Neural progenitor cell (in vitro differentiated cells): Measurements from ENCODE around the gene ANKMY1. TPM values are rescaled to one million over a fixed set of nuclear protein-coding genes. Genes with fewer than 3 reads are reported as not detected.
A peak's percentile ranks its signal among the peaks of the same experiment; 100 is the strongest.

Experiments
- DNase-seq: peaks from one replicate; pipeline ENCODE4 v3.0.0-alpha.2; 2016; ENCODE audit warnings: low spot score
- H2AFZ ChIP-seq: fragments of 200-600 bp; sonication (generic); replicated peaks from 2 replicates; pipeline ENCODE4 v1.6.1; 2016; ENCODE audit warnings: antibody characterized with exemption
- H3F3A ChIP-seq: fragments of 200-600 bp; sonication (generic); 2 replicates; pipeline ENCODE4 v1.6.1; 2016; ENCODE audit warnings: antibody characterized with exemption, low read depth
- H3K27ac ChIP-seq: fragments of 200-600 bp; sonication (generic); 2 replicates; pipeline ENCODE4 v1.5.1; 2016; ENCODE audit warnings: mild to moderate bottlenecking
- H3K27me3 ChIP-seq: fragments of 200-600 bp; sonication (generic); 2 replicates; pipeline ENCODE4 v1.6.1; 2016; ENCODE audit warnings: mild to moderate bottlenecking, moderate library complexity
- H3K36me3 ChIP-seq: fragments of 200-600 bp; sonication (generic); 2 replicates; pipeline ENCODE4 v1.5.1; 2016
- H3K4me1 ChIP-seq: fragments of 200-600 bp; sonication (generic); 2 replicates; pipeline ENCODE4 v1.6.1; 2016; ENCODE audit warnings: mixed run types
- H3K4me2 ChIP-seq: fragments of 200-600 bp; sonication (generic); 2 replicates; pipeline ENCODE4 v1.6.1; 2016
- H3K4me3 ChIP-seq: fragments of 200-600 bp; sonication (generic); 2 replicates; pipeline ENCODE4 v1.5.1; 2016
- H3K79me2 ChIP-seq: fragments of 200-600 bp; sonication (generic); 2 replicates; pipeline ENCODE4 v1.6.1; 2016; ENCODE audit warnings: low read depth
- H3K9ac ChIP-seq: fragments of 200-600 bp; sonication (generic); 2 replicates; pipeline ENCODE4 v1.6.1; 2016
- H3K9me3 ChIP-seq: fragments of 200-600 bp; sonication (generic); 2 replicates; pipeline ENCODE4 v1.5.1; 2016; ENCODE audit warnings: low read depth
- H4K20me1 ChIP-seq: fragments of 200-600 bp; sonication (generic); 2 replicates; pipeline ENCODE4 v1.6.1; 2016; ENCODE audit warnings: low read depth
- H3K27ac Mint-ChIP-seq: 3 replicates; pipeline ENCODE4 v1.8.0; 2021; ENCODE audit warnings: mixed read lengths
- H3K27me3 Mint-ChIP-seq: 2 replicates; pipeline ENCODE4 v1.8.0; 2022; ENCODE audit warnings: low read depth, mild to moderate bottlenecking, inconsistent platforms, moderate library complexity, mixed read lengths; ENCODE audit not compliant: insufficient read depth
- H3K36me3 Mint-ChIP-seq: 3 replicates; pipeline ENCODE4 v1.8.0; 2021; ENCODE audit warnings: mixed read lengths
- H3K4me1 Mint-ChIP-seq: 3 replicates; pipeline ENCODE4 v1.8.0; 2021; ENCODE audit warnings: mixed read lengths
- H3K4me3 Mint-ChIP-seq: 3 replicates; pipeline ENCODE4 v1.8.0; 2021; ENCODE audit warnings: mild to moderate bottlenecking, moderate library complexity, mixed read lengths
- H3K9me3 Mint-ChIP-seq: 3 replicates; pipeline ENCODE4 v1.8.0; 2020; ENCODE audit warnings: mixed read lengths
- CTCF ChIP-seq: fragments of 200-600 bp; sonication (generic); IDR thresholded peaks from 2 replicates; pipeline ENCODE4 v1.5.1; 2017; ENCODE audit warnings: antibody characterized with exemption, mild to moderate bottlenecking
- EZH2 ChIP-seq: fragments of 200-600 bp; sonication (generic); IDR thresholded peaks from 2 replicates; pipeline ENCODE4 v1.6.1; 2017; ENCODE audit warnings: antibody characterized with exemption, mild to moderate bottlenecking, moderate library complexity
- EZH2phosphoT487 ChIP-seq: fragments of 200-600 bp; sonication (generic); IDR thresholded peaks from 2 replicates; pipeline ENCODE4 v1.6.1; 2017; ENCODE audit warnings: antibody characterized with exemption
- total RNA-seq: library from RNA; depleted of rRNA; stranded (reverse); fragments of >200 nt; gene quantifications from 2 replicates; pipeline ENCODE4 v1.2.3, GENCODE V29; 2015; ENCODE audit warnings: low replicate concordance

ANKMY1 gene
- total RNA-seq, 1 donor from 2014 or later, result 4.2 TPM

GRCh38 chr2:240561325-240561971 is 3.7 kb upstream of the ANKMY1 start:
- Mint-ChIP-seq H3K4me1 (peaks cover 35% of the 10 kb centered on the region), H3K4me3 (peak overlapping the region; percentile 90), H3K27me3 (peaks cover 4% of the 10 kb centered on the region), H3K27ac (peak overlapping the region; percentile 48), H3K9me3 (no peaks in the 10 kb centered on the region), H3K36me3 (no peaks in the 10 kb centered on the region)
- Histone ChIP-seq H3K4me2 (peak overlapping the region; percentile 87), H2AFZ (peak overlapping the region; percentile 70), H3K27ac (no peak overlapping the region), H3K36me3 (no peaks in the 10 kb centered on the region), H3K27me3 (peaks cover 36% of the 10 kb centered on the region), H3K4me1 (peaks cover 8% of the 10 kb centered on the region), H3K9ac (peak overlapping the region; percentile 57), H4K20me1 (peaks cover 30% of the 10 kb centered on the region), H3K79me2 (peaks cover 11% of the 10 kb centered on the region), H3K9me3 (no peaks in the 10 kb centered on the region), H3K4me3 (peak overlapping the region; percentile 71), H3F3A (peaks cover 20% of the 10 kb centered on the region)
- no peak for DNase-seq
- TF ChIP-seq EZH2phosphoT487 (no peak), EZH2 (no peak), CTCF (no peak)

GRCh38 chr2:240560480-240561324 is 2.9 kb upstream of the ANKMY1 start:
- Histone ChIP-seq H4K20me1 (peaks cover 30% of the 10 kb centered on the region), H3K9me3 (no peaks in the 10 kb centered on the region), H3K4me3 (peak overlapping the region; percentile 71), H3K36me3 (no peaks in the 10 kb centered on the region), H3K79me2 (peaks cover 11% of the 10 kb centered on the region), H3K27ac (no peak overlapping the region), H3F3A (peaks cover 20% of the 10 kb centered on the region), H3K4me2 (peak overlapping the region; percentile 87), H3K4me1 (peaks cover 3% of the 10 kb centered on the region), H3K27me3 (peaks cover 34% of the 10 kb centered on the region), H2AFZ (peak overlapping the region; percentile 70), H3K9ac (peak overlapping the region; percentile 57)
- no peaks in the 10 kb centered on the region for H3K36me3 Mint-ChIP-seq
- H3K4me1 Mint-ChIP-seq, result peaks cover 33% of the 10 kb centered on the region
- TF ChIP-seq EZH2phosphoT487 (no peak), CTCF (peak; percentile 37)
- DNase-seq, result peak; percentile 100
- peak overlapping the region; percentile 90 for H3K4me3 Mint-ChIP-seq
- H3K9me3 Mint-ChIP-seq, result no peaks in the 10 kb centered on the region
- H3K27ac Mint-ChIP-seq, result peak overlapping the region; percentile 48
- peaks cover 4% of the 10 kb centered on the region for H3K27me3 Mint-ChIP-seq

DNA sequence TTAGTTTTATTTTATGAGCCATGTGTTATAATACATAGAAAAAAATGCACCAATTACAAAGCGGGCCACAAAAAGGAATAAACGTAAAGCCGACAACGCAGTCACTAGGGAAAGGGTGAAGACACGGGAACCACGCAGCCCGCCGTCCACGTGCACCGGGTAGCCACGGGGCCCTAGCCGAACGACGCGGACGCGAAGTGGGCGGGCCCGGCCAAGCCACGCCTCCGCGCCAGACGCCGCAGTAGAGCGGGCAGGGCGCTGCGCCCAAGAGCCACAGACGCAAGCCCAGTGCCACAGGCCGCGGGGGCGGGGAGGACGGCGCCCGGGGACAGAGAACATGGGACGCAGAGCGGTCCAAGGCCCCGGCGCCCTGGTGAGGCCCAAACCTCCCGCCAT is 2.3 kb upstream of the ANKMY1 start, which contains the start of gene DUSP28:
Gene DUSP28, plus strand, starts transcription at position 274 of the 396 bp plus-strand sequence. CDS start 328 bp downstream, outside the sequence.
- H3K4me1 ChIP-seq, result peaks cover 3% of the 10 kb centered on the region
- no peaks in the 10 kb centered on the region for H3K9me3 ChIP-seq
- peaks cover 20% of the 10 kb centered on the region for H3F3A ChIP-seq
- Mint-ChIP-seq H3K27me3 (no peaks in the 10 kb centered on the region), H3K4me1 (peaks cover 30% of the 10 kb centered on the region), H3K36me3 (peaks cover 2% of the 10 kb centered on the region), H3K4me3 (peak within 1 kb of the TSS; percentile 90), H3K27ac (peak within 1 kb of the TSS; percentile 48), H3K9me3 (no peaks in the 10 kb centered on the region)
- H3K36me3 ChIP-seq, result no peaks in the 10 kb centered on the region
- peaks cover 30% of the 10 kb centered on the region for H4K20me1 ChIP-seq
- H2AFZ ChIP-seq, result peak within 1 kb of the TSS; percentile 70
- H3K4me3 ChIP-seq, result peak within 1 kb of the TSS; percentile 71
- no peak for TF ChIP-seq EZH2
- no peak for TF ChIP-seq EZH2phosphoT487
- no peak for TF ChIP-seq CTCF
- H3K27me3 ChIP-seq, result peaks cover 34% of the 10 kb centered on the region
- peak; percentile 87 for DNase-seq
- H3K9ac ChIP-seq, result peak within 1 kb of the TSS; percentile 57
- H3K4me2 ChIP-seq, result peak within 1 kb of the TSS; percentile 87
- no peak within 1 kb of the TSS for H3K27ac ChIP-seq
- H3K79me2 ChIP-seq, result peaks cover 11% of the 10 kb centered on the region
